GM13976 (cell line): ENCODE results near the gene TMPRSS9.

Experiments
- DNase-seq: peaks from one replicate; pipeline ENCODE4 v3.0.0; 2012; ENCODE audit warnings: low spot score
- in situ Hi-C: fragments of 300-500 bp; cut with MboI; formaldehyde crosslinking; loops from one replicate; pipeline ENCODE4 v1.12.0; 2022; ENCODE audit warnings: low sequenced_read_pairs, mixed read lengths, inconsistent platforms; ENCODE audit not compliant: unreplicated experiment
- TF ChIP-seq, protein P1 (sequence below): IDR thresholded peaks from 2 replicates; pipeline ENCODE4 v1.5.1; 2012; ENCODE audit warnings: borderline replicate concordance, mild to moderate bottlenecking; ENCODE audit not compliant: insufficient read depth; ENCODE audit errors: extremely low read depth, missing control alignments, control extremely low read depth

Gene TMPRSS9

GRCh38 chr19:2372076-2372612 lies 12.1 kb downstream of the TMPRSS9 start:
- TF ChIP-seq, protein P1, sequence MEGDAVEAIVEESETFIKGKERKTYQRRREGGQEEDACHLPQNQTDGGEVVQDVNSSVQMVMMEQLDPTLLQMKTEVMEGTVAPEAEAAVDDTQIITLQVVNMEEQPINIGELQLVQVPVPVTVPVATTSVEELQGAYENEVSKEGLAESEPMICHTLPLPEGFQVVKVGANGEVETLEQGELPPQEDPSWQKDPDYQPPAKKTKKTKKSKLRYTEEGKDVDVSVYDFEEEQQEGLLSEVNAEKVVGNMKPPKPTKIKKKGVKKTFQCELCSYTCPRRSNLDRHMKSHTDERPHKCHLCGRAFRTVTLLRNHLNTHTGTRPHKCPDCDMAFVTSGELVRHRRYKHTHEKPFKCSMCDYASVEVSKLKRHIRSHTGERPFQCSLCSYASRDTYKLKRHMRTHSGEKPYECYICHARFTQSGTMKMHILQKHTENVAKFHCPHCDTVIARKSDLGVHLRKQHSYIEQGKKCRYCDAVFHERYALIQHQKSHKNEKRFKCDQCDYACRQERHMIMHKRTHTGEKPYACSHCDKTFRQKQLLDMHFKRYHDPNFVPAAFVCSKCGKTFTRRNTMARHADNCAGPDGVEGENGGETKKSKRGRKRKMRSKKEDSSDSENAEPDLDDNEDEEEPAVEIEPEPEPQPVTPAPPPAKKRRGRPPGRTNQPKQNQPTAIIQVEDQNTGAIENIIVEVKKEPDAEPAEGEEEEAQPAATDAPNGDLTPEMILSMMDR = no peak
- in situ Hi-C loops = no loop called here
- no peak for DNase-seq

- DNase-seq = no peak
- in situ Hi-C loops = no loop called here
- TF ChIP-seq, protein P1 = no peak
Observed at GRCh38 chr19:2374808-2375207, 14.7 kb downstream of the TMPRSS9 start.

DNA sequence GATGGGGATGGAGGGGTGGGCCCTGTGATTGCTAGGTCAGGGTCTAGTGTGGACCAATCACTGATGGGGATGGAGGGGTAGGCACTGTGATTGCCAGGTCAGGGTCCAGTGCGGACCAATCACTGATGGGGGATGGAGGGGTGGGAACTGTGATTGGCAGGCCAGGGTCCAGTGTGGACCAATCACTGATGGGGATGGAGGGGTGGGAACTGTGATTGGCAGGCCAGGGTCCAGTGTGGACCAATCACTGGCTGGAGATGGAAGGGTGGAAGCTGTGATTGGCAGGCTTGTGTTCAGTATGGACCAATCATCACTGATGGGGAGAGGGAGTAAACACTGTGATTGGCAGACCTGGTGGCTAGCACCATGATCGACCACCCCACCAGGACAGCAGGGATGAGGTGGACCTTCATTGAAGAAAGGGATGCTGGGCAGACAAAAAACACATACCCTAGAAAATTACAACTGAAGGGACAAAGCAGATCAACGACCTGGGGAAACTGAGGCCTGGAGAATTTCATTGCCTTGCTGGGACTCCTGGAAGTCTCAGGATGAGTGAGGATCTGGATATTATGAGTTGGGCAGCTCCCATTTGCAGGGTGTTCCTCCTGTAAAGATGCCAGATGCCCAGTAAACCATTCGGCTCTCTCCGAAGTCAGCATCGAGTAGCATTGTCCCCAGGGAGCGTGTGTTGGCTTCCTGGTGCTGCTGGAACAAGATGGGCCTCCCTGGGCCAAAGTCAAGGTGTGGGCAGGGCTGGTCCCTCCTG lies 15.5 kb downstream of the TMPRSS9 start:
- TF ChIP-seq, protein P1 = no peak
- in situ Hi-C loops = no loop called here
- no peak for DNase-seq

DNA sequence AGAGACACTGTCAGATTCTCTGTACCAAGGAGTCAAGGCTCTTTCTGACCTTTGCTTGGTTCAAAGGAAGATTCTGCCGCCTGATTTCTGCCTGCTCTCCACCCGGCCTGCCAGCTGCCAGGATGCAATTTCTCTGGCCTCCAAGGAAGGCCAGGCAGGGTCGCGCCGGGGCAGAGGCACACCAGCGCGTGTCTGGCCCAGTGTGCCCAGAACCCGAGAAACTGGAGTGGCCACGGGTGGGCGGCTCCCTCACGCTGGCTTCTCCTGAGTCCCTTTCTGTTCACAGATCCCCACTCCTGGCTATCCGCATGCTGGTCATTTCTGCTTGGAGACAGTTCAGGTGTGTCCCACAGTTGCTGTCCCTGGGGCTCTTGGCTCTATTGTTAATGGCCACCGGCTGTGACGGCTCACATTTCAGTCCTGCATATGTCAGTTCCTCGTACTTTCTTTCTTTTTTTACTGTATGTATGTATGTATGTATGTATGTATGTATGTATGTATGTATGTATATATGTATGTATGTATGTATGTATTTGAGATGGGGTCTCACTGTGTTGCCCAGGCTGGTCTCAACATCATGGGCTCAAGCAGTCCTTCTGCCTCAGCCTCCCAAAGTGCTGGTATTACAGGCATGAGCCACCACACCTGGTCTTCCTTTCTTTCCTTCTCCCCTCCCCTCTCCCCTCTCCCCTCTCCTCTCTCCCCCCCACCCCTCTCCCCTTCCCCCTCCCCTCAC lies 16.9 kb downstream of the TMPRSS9 start:
- no peak for DNase-seq
- TF ChIP-seq, protein P1 = no peak
- in situ Hi-C loops = no loop called here

DNA sequence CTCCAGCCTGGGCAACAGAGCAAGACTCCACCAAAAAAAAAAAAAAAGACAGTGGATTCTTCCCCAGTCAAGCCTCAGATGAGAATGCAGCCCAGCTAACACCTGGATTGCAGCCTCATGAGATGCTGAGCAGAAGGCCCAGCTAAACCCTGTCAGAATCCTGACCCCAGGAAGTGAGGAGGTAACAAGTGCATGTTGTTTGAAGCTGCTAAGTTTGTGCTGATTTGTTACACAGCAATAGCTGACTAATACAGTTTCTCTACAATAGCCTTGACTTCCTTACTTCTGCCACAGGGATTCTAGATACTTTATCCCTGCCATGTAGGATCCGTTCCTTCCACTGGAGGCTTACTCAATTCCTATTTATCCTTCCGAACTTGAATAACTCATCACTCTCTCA lies 20.5 kb downstream of the TMPRSS9 start:
- no peak for DNase-seq
- TF ChIP-seq, protein P1 = no peak
- in situ Hi-C loops = no loop called here

- in situ Hi-C loops = no loop called here
- TF ChIP-seq, protein P1 = no peak
- no peak for DNase-seq
Observed at GRCh38 chr19:2381148-2381820, 21.2 kb downstream of the TMPRSS9 start.
